H1 (cell line): Measurements from ENCODE around the gene RCL1. TPM values are rescaled to one million over a fixed set of nuclear protein-coding genes. Genes with fewer than 3 reads are reported as not detected.

Experiments
- CTCF ChIA-PET: fragments of 300-600 bp; sonication (Branson Sonifier 250); formaldehyde crosslinking; loops from one replicate; lab custom pipeline; 2021; ENCODE audit not compliant: partially characterized antibody; lab: Charles Lee
- POLR2A ChIA-PET: fragments of 300-600 bp; sonication (Branson Sonifier 250); formaldehyde crosslinking; loops from one replicate; lab custom pipeline; 2021; ENCODE audit warnings: inconsistent platforms; ENCODE audit not compliant: partially characterized antibody; lab: Charles Lee
- DNase-seq, 2 experiments: peaks; one replicate each; pipeline versions ENCODE4 v3.0.0 to v3.0.0-alpha.2; 2010 to 2022; ENCODE audit warnings: low spot score in 2 of 2, low read depth in 1 of 2, mixed read lengths in 1 of 2
- FAIRE-seq: peaks from 2 replicates; lab custom pipeline; 2011; peaks lifted over from hg19 to GRCh38; lab: Jason Lieb, UNC
- H2AFZ ChIP-seq: 2 replicates; pipeline ENCODE4 v1.8.1; 2012; ENCODE audit warnings: low read length, inconsistent platforms
- H2AK5ac ChIP-seq: 2 replicates; pipeline ENCODE4 v1.6.1; 2013; ENCODE audit warnings: low read depth, low read length
- H2BK120ac ChIP-seq: replicated peaks from 2 replicates; pipeline ENCODE3; 2013; ENCODE audit warnings: low read depth, low read length, inconsistent platforms
- H2BK12ac ChIP-seq: 2 replicates; pipeline ENCODE4 v1.6.1; 2013; ENCODE audit warnings: low read depth, low read length
- H2BK15ac ChIP-seq: 2 replicates; pipeline ENCODE4 v1.6.1; 2013; ENCODE audit warnings: low read length
- H2BK20ac ChIP-seq: 2 replicates; pipeline ENCODE4 v1.6.1; 2013; ENCODE audit warnings: low read length
- H2BK5ac ChIP-seq: 2 replicates; pipeline ENCODE4 v1.6.1; 2013; ENCODE audit warnings: low read depth, low read length
- H3K14ac ChIP-seq: 2 replicates; pipeline ENCODE4 v1.6.1; 2013; ENCODE audit warnings: inconsistent platforms; ENCODE audit not compliant: insufficient read length
- H3K18ac ChIP-seq: 2 replicates; pipeline ENCODE4 v1.6.1; 2013; ENCODE audit warnings: low read length; ENCODE audit errors: extremely low read depth
- H3K23ac ChIP-seq: 2 replicates; pipeline ENCODE4 v1.6.1; 2013; ENCODE audit warnings: inconsistent platforms; ENCODE audit not compliant: insufficient read length
- H3K23me2 ChIP-seq: 2 replicates; pipeline ENCODE4 v1.6.1; 2013; ENCODE audit warnings: low read depth, low read length
- H3K27ac ChIP-seq: 2 replicates; pipeline ENCODE4 v1.6.1; 2011; ENCODE audit warnings: low read depth, low read length, inconsistent platforms
- H3K27me3 ChIP-seq, 4 experiments: replicated peaks in 1 of 4; 1 replicate in 1 of 4; 2 replicates in 3 of 4; pipeline versions ENCODE4 v1.6.1 to v1.8.1; 2011 to 2013; ENCODE audit warnings: low read length in 3 of 4, mild to moderate bottlenecking in 3 of 4, inconsistent platforms in 2 of 4, mixed read lengths in 2 of 4, moderate library complexity in 1 of 4; ENCODE audit not compliant: control insufficient read depth in 3 of 4, insufficient read depth in 3 of 4; ENCODE audit errors: extremely low read depth in 1 of 4
- H3K36me3 ChIP-seq, 4 experiments: 2 replicates each; pipeline versions ENCODE4 v1.6.1 to v1.8.1; 2011 to 2013; ENCODE audit warnings: mild to moderate bottlenecking in 4 of 4, low read length in 3 of 4, moderate library complexity in 2 of 4, control low read depth in 1 of 4, inconsistent platforms in 1 of 4; ENCODE audit not compliant: insufficient read depth in 4 of 4, control insufficient read depth in 2 of 4
- H3K4ac ChIP-seq: replicated peaks from 2 replicates; pipeline ENCODE3; 2013; ENCODE audit warnings: low read length, low read depth, mixed read lengths, inconsistent platforms; ENCODE audit not compliant: insufficient read length
- H3K4me1 ChIP-seq, 4 experiments: replicated peaks in 1 of 4; 1 replicate in 1 of 4; 2 replicates in 3 of 4; pipeline versions ENCODE4 v1.6.1 to v1.8.1; 2011 to 2013; ENCODE audit warnings: low read length in 3 of 4, inconsistent platforms in 2 of 4, mixed read lengths in 1 of 4; ENCODE audit not compliant: insufficient read depth in 4 of 4, control insufficient read depth in 3 of 4
- H3K4me2 ChIP-seq, 2 experiments: 2 replicates each; pipeline versions ENCODE4 v1.6.1 to v1.8.1; 2011 to 2013; ENCODE audit warnings: low read depth in 2 of 2, low read length in 2 of 2, control low read depth in 1 of 2, inconsistent platforms in 1 of 2, mild to moderate bottlenecking in 1 of 2; ENCODE audit not compliant: insufficient read depth in 1 of 2
- H3K4me3 ChIP-seq, 4 experiments: fragments of 200-600, 300-600 bp in 1 of 4; sonication (generic), shearing (Covaris generic), sonication (Bioruptor Twin) in 1 of 4; 2 replicates each; pipeline versions ENCODE4 v1.5.1 to v1.8.1; 2011 to 2016; ENCODE audit warnings: low read length in 4 of 4, low read depth in 3 of 4, control low read depth in 2 of 4, inconsistent platforms in 2 of 4, mild to moderate bottlenecking in 2 of 4, mixed read lengths in 1 of 4, moderate library complexity in 1 of 4; ENCODE audit not compliant: insufficient read depth in 2 of 4; ENCODE audit errors: extremely low read depth in 1 of 4
- H3K56ac ChIP-seq: replicated peaks from 2 replicates; pipeline ENCODE3; 2013; ENCODE audit warnings: low read depth, mild to moderate bottlenecking, mixed read lengths, low read length, inconsistent platforms; ENCODE audit not compliant: insufficient read length
- H3K79me1 ChIP-seq: 2 replicates; pipeline ENCODE4 v1.6.1; 2013; ENCODE audit warnings: low read depth, low read length, control low read depth
- H3K79me2 ChIP-seq, 2 experiments: 2 replicates each; pipeline versions ENCODE4 v1.6.1 to v1.8.1; 2012 to 2013; ENCODE audit warnings: low read length in 2 of 2, mild to moderate bottlenecking in 2 of 2, inconsistent platforms in 1 of 2; ENCODE audit not compliant: insufficient read depth in 2 of 2, control insufficient read depth in 1 of 2
- H3K9ac ChIP-seq, 4 experiments: replicated peaks in 1 of 4; 1 replicate in 1 of 4; 2 replicates in 3 of 4; pipeline versions ENCODE4 v1.6.1 to v1.8.1; 2011 to 2013; ENCODE audit warnings: low read depth in 3 of 4, low read length in 3 of 4, control low read depth in 2 of 4, mild to moderate bottlenecking in 2 of 4, moderate library complexity in 2 of 4, inconsistent platforms in 1 of 4; ENCODE audit errors: extremely low read depth in 1 of 4
- H3K9me3 ChIP-seq, 2 experiments: 2 replicates each; pipeline versions ENCODE4 v1.6.1 to v1.8.1; 2012 to 2013; ENCODE audit warnings: mild to moderate bottlenecking in 2 of 2, moderate library complexity in 2 of 2, control low read depth in 1 of 2, inconsistent platforms in 1 of 2, low read depth in 1 of 2, low read length in 1 of 2, mixed read lengths in 1 of 2; ENCODE audit not compliant: insufficient read depth in 2 of 2
- H4K20me1 ChIP-seq, 2 experiments: replicated peaks in 1 of 2; 2 replicates each; pipeline versions ENCODE3 to v1.8.1; 2011 to 2013; ENCODE audit warnings: inconsistent platforms in 2 of 2, low read length in 2 of 2, mild to moderate bottlenecking in 1 of 2; ENCODE audit not compliant: insufficient read depth in 2 of 2, control insufficient read depth in 1 of 2
- H4K5ac ChIP-seq: 2 replicates; pipeline ENCODE4 v1.6.1; 2013; ENCODE audit warnings: low read length, low read depth, mixed read lengths, inconsistent platforms; ENCODE audit not compliant: insufficient read length
- H4K8ac ChIP-seq: 2 replicates; pipeline ENCODE4 v1.8.0; 2013; ENCODE audit warnings: mild to moderate bottlenecking, moderate library complexity, low read length, inconsistent platforms; ENCODE audit not compliant: insufficient read depth; ENCODE audit errors: extremely low read depth
- H4K91ac ChIP-seq: replicated peaks from 2 replicates; pipeline ENCODE3; 2013; ENCODE audit warnings: low read length, mixed read lengths, inconsistent platforms; ENCODE audit not compliant: insufficient read length
- ASH2L ChIP-seq: fragments of 200-600, 300-600 bp; sonication (generic); IDR thresholded peaks from one replicate; pipeline ENCODE4 v1.7.1; 2017; ENCODE audit warnings: low read length
- CTBP2 ChIP-seq: IDR thresholded peaks from 2 replicates; pipeline ENCODE4 v1.7.0; 2011; ENCODE audit warnings: borderline replicate concordance, mild to moderate bottlenecking, moderate library complexity, mixed read lengths, low read length; ENCODE audit not compliant: insufficient read depth, insufficient read length
- EZH2 ChIP-seq: fragments of 200-600 bp; sonication (generic); IDR thresholded peaks from 2 replicates; pipeline ENCODE4 v1.7.1; 2012; ENCODE audit warnings: low read depth, mild to moderate bottlenecking, moderate library complexity, low read length, inconsistent platforms; ENCODE audit not compliant: severe bottlenecking
- GABPA ChIP-seq: IDR thresholded peaks from 2 replicates; pipeline ENCODE4 v1.6.1; 2011; ENCODE audit warnings: mild to moderate bottlenecking, low read length, moderate library complexity, borderline replicate concordance; ENCODE audit not compliant: insufficient read depth
- PHF8 ChIP-seq: fragments of 200-600 bp; sonication (generic); conservative IDR thresholded peaks from 2 replicates; pipeline ENCODE4 v1.7.1; 2012; ENCODE audit warnings: low read depth, mild to moderate bottlenecking, inconsistent platforms, low read length, moderate library complexity
- RBBP5 ChIP-seq: IDR thresholded peaks from 2 replicates; pipeline ENCODE4 v1.7.1; 2012; ENCODE audit warnings: low read depth, mild to moderate bottlenecking, inconsistent platforms, low read length, moderate library complexity, borderline replicate concordance
- SIN3A ChIP-seq, 2 experiments: IDR thresholded peaks in 1 of 2; conservative IDR thresholded peaks in 1 of 2; 2 replicates each; pipeline ENCODE4 v1.6.1; 2011 to 2012; ENCODE audit warnings: low read length in 2 of 2, improper control_type of control experiment in 1 of 2, low read depth in 1 of 2, mild to moderate bottlenecking in 1 of 2
- SUZ12 ChIP-seq: fragments of 200-600 bp; sonication (generic); IDR thresholded peaks from 2 replicates; pipeline ENCODE4 v1.6.1; 2012; ENCODE audit warnings: mild to moderate bottlenecking, inconsistent platforms, low read length, moderate library complexity, mixed read lengths
- TCF12 ChIP-seq: IDR thresholded peaks from 2 replicates; pipeline ENCODE4 v1.6.1; 2011; ENCODE audit warnings: low read depth, mild to moderate bottlenecking, low read length
- YY1 ChIP-seq: IDR thresholded peaks from 2 replicates; pipeline ENCODE4 v1.6.1; 2011; ENCODE audit warnings: low read depth, mild to moderate bottlenecking, low read length
- whole genome bisulfite sequencing, 2 experiments: shearing (Covaris generic) in 1 of 2; methylation state at CpG; one replicate each; pipeline versions ENCODE4 v1.1.6 to v1.1.7; 2013 to 2015; ENCODE audit warnings: low lambda C conversion rate in 2 of 2, mixed read lengths in 2 of 2, inconsistent platforms in 1 of 2, low coverage in 1 of 2, missing lambda C conversion rate in 1 of 2; ENCODE audit not compliant: insufficient replicate concordance in 2 of 2, insufficient coverage in 1 of 2, insufficient read length in 1 of 2; ENCODE audit errors: extremely low coverage in 1 of 2, missing lambda C conversion rate in 1 of 2; 5-methylcytosine and 5-hydroxymethylcytosine counted together
- polyA plus RNA-seq, 7 experiments: library from polyadenylated mRNA; depleted of rRNA in 3 of 7; stranded (reverse) in 5 of 7; unstranded in 2 of 7; fragments of >200 nt in 5 of 7; fragments of 200-250 nt in 2 of 7; gene quantifications; 1 replicate in 5 of 7; 2 replicates in 1 of 7; 4 replicates in 1 of 7; pipeline versions ENCODE4 v1.2.1 to v1.2.3, GENCODE V29; 2011 to 2013; ENCODE audit warnings: missing spikeins in 2 of 7, mixed read lengths in 2 of 7
- total RNA-seq: library from RNA; stranded (reverse); fragmentation: NEBNext Ultra II Directional; extraction: Animal tissue kit (Norgen Biotek cat#: 25700); gene quantifications from 2 replicates; pipeline ENCODE4 v1.2.1, GENCODE V29; 2021
- TF ChIP-seq, protein P1 (sequence below), 3 experiments: IDR thresholded peaks; 1 replicate in 2 of 3; 2 replicates in 1 of 3; pipeline versions ENCODE4 v1.5.1 to v1.6.1; 2011; ENCODE audit warnings: low read length in 3 of 3, mild to moderate bottlenecking in 3 of 3, inconsistent platforms in 2 of 3, low read depth in 1 of 3, moderate library complexity in 1 of 3; ENCODE audit not compliant: insufficient read depth in 1 of 3; ENCODE audit errors: control extremely low read depth in 1 of 3

RCL1 gene
- total and polyA plus RNA-seq, 2 of the 8 experiments (the other 6 are each of a cell fraction or from before 2014, with no cell fraction given), result 21.0 to 29.5 TPM

DNA sequence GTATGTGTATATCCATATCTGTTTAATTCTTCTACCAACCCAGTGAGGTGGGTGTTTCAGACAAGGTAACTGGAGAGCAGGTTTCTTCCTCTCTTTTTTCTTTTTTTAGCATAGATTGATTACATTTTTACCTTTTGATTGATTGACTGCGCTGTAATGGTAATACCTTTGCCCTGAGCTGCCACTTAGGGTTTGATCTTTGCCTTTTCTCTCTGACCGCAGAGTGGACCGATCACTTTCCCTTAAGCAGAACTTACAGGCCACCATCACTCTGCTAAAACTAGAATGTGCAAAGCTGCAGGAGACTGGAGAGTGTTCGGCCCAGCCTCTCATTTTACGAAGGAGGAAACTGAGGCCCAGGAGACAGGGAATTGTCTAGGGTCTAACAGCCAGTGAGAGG, 38.0 kb downstream of the RCL1 start:
- H2BK12ac ChIP-seq, result no peak overlapping the region
- no peak overlapping the region for H3K4ac ChIP-seq
- no peaks in the 10 kb centered on the region for H3K27me3 ChIP-seq
- FAIRE-seq (no peak), DNase-seq (no peak)
- no peak overlapping the region for H4K5ac ChIP-seq
- peaks cover 3 to 4% of the 10 kb centered on the region in 2 experiments for H4K20me1 ChIP-seq
- no peak overlapping the region for H3K4me2 ChIP-seq
- no peak overlapping the region for H2BK5ac ChIP-seq
- no peak overlapping the region for H3K56ac ChIP-seq
- H3K79me2 ChIP-seq, result peaks cover 0 to 25% of the 10 kb centered on the region in 2 experiments; a peak in 2 of 4 replicates
- no peak overlapping the region for H2BK20ac ChIP-seq
- no peak overlapping the region for H3K4me3 ChIP-seq
- peaks cover 2% of the 10 kb centered on the region; the same call in 1 of the 2 replicates for H3K79me1 ChIP-seq
- no peak overlapping the region for H3K9ac ChIP-seq
- no peak overlapping the region for H2AK5ac ChIP-seq
- ChIA-PET POLR2A (no interaction called here), CTCF (interaction anchor here (1.1 to 1.8 kb wide), 5 partner anchors 8 to 448 kb away, joined by 3 to 4 read pairs (median 3); no protein-coding TSS in a partner anchor)
- no peak overlapping the region for H2BK120ac ChIP-seq
- peaks cover 0 to 10% (median 2%) of the 10 kb centered on the region in 4 experiments; a peak in 5 of 8 replicates for H3K36me3 ChIP-seq
- H4K91ac ChIP-seq, result no peak overlapping the region
- no peaks in the 10 kb centered on the region for H3K9me3 ChIP-seq
- H3K4me1 ChIP-seq, result no peaks in the 10 kb centered on the region
- H2AFZ ChIP-seq, result no peak overlapping the region
- no peak overlapping the region for H2BK15ac ChIP-seq
- H3K23me2 ChIP-seq, result no peaks in the 10 kb centered on the region; the same call in 1 of the 2 replicates
- no peak overlapping the region for H4K8ac ChIP-seq
- no peak overlapping the region for H3K14ac ChIP-seq
- no peak overlapping the region for H3K27ac ChIP-seq
- H3K23ac ChIP-seq, result no peak overlapping the region
- WGBS, 2 experiments, result 75% methylated on average over 5 of the region's 5 CpGs; no CpG with 5 or more reads in 1 of the 2 experiments
- no peak overlapping the region for H3K18ac ChIP-seq
- TF ChIP-seq TCF12, result no peak
- TF ChIP-seq YY1, result no peak
- TF ChIP-seq EZH2, result no peak
- TF ChIP-seq, protein P1, sequence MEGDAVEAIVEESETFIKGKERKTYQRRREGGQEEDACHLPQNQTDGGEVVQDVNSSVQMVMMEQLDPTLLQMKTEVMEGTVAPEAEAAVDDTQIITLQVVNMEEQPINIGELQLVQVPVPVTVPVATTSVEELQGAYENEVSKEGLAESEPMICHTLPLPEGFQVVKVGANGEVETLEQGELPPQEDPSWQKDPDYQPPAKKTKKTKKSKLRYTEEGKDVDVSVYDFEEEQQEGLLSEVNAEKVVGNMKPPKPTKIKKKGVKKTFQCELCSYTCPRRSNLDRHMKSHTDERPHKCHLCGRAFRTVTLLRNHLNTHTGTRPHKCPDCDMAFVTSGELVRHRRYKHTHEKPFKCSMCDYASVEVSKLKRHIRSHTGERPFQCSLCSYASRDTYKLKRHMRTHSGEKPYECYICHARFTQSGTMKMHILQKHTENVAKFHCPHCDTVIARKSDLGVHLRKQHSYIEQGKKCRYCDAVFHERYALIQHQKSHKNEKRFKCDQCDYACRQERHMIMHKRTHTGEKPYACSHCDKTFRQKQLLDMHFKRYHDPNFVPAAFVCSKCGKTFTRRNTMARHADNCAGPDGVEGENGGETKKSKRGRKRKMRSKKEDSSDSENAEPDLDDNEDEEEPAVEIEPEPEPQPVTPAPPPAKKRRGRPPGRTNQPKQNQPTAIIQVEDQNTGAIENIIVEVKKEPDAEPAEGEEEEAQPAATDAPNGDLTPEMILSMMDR (IDR thresholded peaks at IDR 0.05; ENCODE audit: control extremely low read depth in 1 of 3, insufficient read depth in 1 of 3, low read depth in 1 of 3, low read length in 3 of 3), result no peak
- TF ChIP-seq PHF8, result no peak
- TF ChIP-seq RBBP5, result no peak
- no peak for TF ChIP-seq SIN3A (conservative IDR thresholded peaks at IDR 0.05 in 1 of 2, IDR thresholded peaks at IDR 0.05 in 1 of 2; ENCODE audit: low read depth in 1 of 2, low read length in 2 of 2)
- no peak for TF ChIP-seq CTBP2
- TF ChIP-seq GABPA, result no peak
- no peak for TF ChIP-seq SUZ12
- TF ChIP-seq ASH2L, result no peak
